Progenitor cell of endocrine pancreas (in vitro differentiated cells): ENCODE results near the gene SH2B3. TPM values are rescaled to one million over a fixed set of nuclear protein-coding genes. Genes with fewer than 3 reads are reported as not detected.
"Not testable (repeated sequence)": the region's sequence is repeated elsewhere in the genome, so short reads cannot be mapped to it uniquely, and the experiment has no call there.

Experiments
- DNase-seq: peaks from one replicate; pipeline ENCODE4 v3.0.0; 2021; ENCODE audit warnings: low spot score; ENCODE audit not compliant: unreplicated experiment
- H3K27ac Mint-ChIP-seq: 2 replicates; pipeline ENCODE4 v1.8.0; 2021; ENCODE audit warnings: mild to moderate bottlenecking, moderate library complexity, mixed read lengths
- H3K27me3 Mint-ChIP-seq: 2 replicates; pipeline ENCODE4 v1.8.0; 2021; ENCODE audit warnings: mixed read lengths
- H3K36me3 Mint-ChIP-seq: 2 replicates; pipeline ENCODE4 v1.8.0; 2022; ENCODE audit warnings: mixed read lengths; ENCODE audit not compliant: insufficient read depth
- H3K4me1 Mint-ChIP-seq: 2 replicates; pipeline ENCODE4 v1.8.0; 2021; ENCODE audit warnings: low read depth, mixed read lengths
- H3K4me3 Mint-ChIP-seq: 2 replicates; pipeline ENCODE4 v1.8.0; 2021; ENCODE audit warnings: low read depth, mild to moderate bottlenecking, moderate library complexity, mixed read lengths
- H3K9me3 Mint-ChIP-seq: 2 replicates; pipeline ENCODE4 v1.8.0; 2021; ENCODE audit warnings: low read depth, mixed read lengths
- total RNA-seq: library from RNA; stranded (reverse); gene quantifications from 2 replicates; pipeline ENCODE4 v1.2.1, GENCODE V29; 2021
- TF ChIP-seq, protein P1 (sequence below): fragments of 200-600 bp; sonication (generic); IDR thresholded peaks from one replicate; pipeline ENCODE4 v1.5.0; 2021; ENCODE audit warnings: antibody characterized with exemption, mild to moderate bottlenecking; ENCODE audit not compliant: unreplicated experiment

The SH2B3 gene
- total RNA-seq, 1 donor from 2014 or later: 0.72 TPM

DNA sequence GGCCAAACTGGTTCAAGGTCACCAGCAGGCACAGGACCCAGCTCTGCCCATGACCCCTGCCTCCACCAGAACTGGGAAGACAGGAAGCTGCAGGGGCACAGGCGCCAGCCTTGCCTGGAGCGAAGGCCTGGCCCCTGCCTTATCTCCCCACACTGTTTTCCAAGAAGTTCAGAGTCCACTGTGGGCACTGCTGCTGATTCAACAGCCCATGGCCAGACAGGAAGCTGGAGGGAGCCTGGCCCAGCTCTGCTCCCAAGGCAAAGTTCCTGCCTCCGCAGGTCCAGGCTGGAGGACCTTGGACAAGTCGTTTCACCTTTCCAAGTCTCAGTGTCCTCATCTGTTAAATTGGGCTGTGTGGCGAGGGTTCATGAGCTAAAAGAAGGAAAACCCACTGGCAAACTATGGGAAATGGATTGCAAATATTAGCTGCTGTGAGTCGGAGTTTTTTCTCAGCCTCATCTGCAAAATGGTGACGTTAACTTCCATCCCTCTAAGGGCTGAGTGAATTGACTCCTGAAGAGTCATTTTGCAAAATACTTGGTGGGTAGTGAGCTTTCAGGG is 38.0 kb upstream of the SH2B3 start:
- H3K27ac Mint-ChIP-seq: peak overlapping the region; percentile 91
- peaks cover 16% of the 10 kb centered on the region for H3K4me1 Mint-ChIP-seq
- peak overlapping the region; percentile 86 for H3K4me3 Mint-ChIP-seq
- H3K27me3 Mint-ChIP-seq: peaks cover 5% of the 10 kb centered on the region
- no peaks in the 10 kb centered on the region for H3K9me3 Mint-ChIP-seq
- TF ChIP-seq, protein P1, sequence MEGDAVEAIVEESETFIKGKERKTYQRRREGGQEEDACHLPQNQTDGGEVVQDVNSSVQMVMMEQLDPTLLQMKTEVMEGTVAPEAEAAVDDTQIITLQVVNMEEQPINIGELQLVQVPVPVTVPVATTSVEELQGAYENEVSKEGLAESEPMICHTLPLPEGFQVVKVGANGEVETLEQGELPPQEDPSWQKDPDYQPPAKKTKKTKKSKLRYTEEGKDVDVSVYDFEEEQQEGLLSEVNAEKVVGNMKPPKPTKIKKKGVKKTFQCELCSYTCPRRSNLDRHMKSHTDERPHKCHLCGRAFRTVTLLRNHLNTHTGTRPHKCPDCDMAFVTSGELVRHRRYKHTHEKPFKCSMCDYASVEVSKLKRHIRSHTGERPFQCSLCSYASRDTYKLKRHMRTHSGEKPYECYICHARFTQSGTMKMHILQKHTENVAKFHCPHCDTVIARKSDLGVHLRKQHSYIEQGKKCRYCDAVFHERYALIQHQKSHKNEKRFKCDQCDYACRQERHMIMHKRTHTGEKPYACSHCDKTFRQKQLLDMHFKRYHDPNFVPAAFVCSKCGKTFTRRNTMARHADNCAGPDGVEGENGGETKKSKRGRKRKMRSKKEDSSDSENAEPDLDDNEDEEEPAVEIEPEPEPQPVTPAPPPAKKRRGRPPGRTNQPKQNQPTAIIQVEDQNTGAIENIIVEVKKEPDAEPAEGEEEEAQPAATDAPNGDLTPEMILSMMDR: no peak
- H3K36me3 Mint-ChIP-seq: peaks cover 12% of the 10 kb centered on the region
- no peak for DNase-seq

DNA sequence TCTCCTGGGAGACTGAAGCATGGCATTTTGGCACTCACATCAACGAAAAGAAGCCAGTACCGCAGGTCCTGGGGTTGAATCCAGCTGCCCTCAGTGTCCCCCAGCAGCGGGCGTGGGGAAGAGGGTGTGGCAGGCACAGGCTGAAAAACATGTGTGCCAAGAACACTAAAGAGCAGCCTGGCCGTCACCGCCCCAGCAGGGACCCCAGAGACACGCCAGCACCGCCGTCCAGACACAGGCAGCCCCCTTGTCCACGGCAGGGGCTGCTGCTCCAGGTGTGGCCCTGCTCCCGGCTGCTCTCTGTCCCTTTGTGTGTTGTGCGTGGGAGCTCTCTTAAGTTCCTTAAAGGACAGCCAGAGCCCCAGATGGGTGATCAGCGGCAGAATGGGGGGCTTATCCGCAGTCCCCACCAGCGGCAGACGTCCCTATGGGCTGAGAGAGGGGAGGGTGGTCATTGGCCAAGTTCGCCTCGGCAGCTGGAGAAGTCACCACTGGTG is 37.4 kb upstream of the SH2B3 start:
- Mint-ChIP-seq H3K4me3 (peak overlapping the region; percentile 86), H3K27me3 (peaks cover 10% of the 10 kb centered on the region), H3K4me1 (peaks cover 16% of the 10 kb centered on the region), H3K27ac (peak overlapping the region; percentile 91), H3K9me3 (no peaks in the 10 kb centered on the region), H3K36me3 (peaks cover 12% of the 10 kb centered on the region)
- DNase-seq: no peak
- TF ChIP-seq, protein P1: no peak

GRCh38 chr12:111368788-111369495 is 36.8 kb upstream of the SH2B3 start, which contains the start of gene PHETA1:
PHETA1 (minus strand) TSS chr12:111369095; CDS start chr12:111363427, 5,668 bp downstream.
- peak within 1 kb of the TSS; percentile 91 for H3K27ac Mint-ChIP-seq
- H3K27me3 Mint-ChIP-seq: peaks cover 10% of the 10 kb centered on the region
- peak within 1 kb of the TSS; percentile 86 for H3K4me3 Mint-ChIP-seq
- peak; percentile 86 for DNase-seq
- peaks cover 16% of the 10 kb centered on the region for H3K4me1 Mint-ChIP-seq
- no peaks in the 10 kb centered on the region for H3K9me3 Mint-ChIP-seq
- peaks cover 8% of the 10 kb centered on the region for H3K36me3 Mint-ChIP-seq
- TF ChIP-seq, protein P1: no peak

GRCh38 chr12:111369496-111370220 is 36.1 kb upstream of the SH2B3 start:
- no peak for DNase-seq
- peaks cover 8% of the 10 kb centered on the region for H3K36me3 Mint-ChIP-seq
- peaks cover 10% of the 10 kb centered on the region for H3K27me3 Mint-ChIP-seq
- H3K4me1 Mint-ChIP-seq: peaks cover 16% of the 10 kb centered on the region
- peak overlapping the region; percentile 86 for H3K4me3 Mint-ChIP-seq
- no peaks in the 10 kb centered on the region for H3K9me3 Mint-ChIP-seq
- no peak overlapping the region for H3K27ac Mint-ChIP-seq
- TF ChIP-seq, protein P1: no peak

- H3K4me1 Mint-ChIP-seq, H3K4me3 Mint-ChIP-seq, DNase-seq, H3K36me3 Mint-ChIP-seq, H3K9me3 Mint-ChIP-seq, H3K27ac Mint-ChIP-seq: not testable (repeated sequence)
- H3K27me3 Mint-ChIP-seq: peaks cover 10% of the 10 kb centered on the region
These were observed 32.5 kb upstream of the SH2B3 start for GRCh38 chr12:111373231-111373630.
